ENCODE results near the gene ERGIC1. TPM values are rescaled to one million over a fixed set of nuclear protein-coding genes. Genes with fewer than 3 reads are reported as not detected.
"Not testable (repeated sequence)": the region's sequence is repeated elsewhere in the genome, so short reads cannot be mapped to it uniquely, and the experiment has no call there.

The ERGIC1 gene
- total and polyA plus RNA-seq, 4 experiments from 2014 or later = 10.6 to 51.0 (median 32.3) TPM

- CTCF ChIA-PET (ENCODE audit: partially characterized antibody) = no interaction called here
- H3K9me3 ChIP-seq (ENCODE audit: control insufficient read depth in 1 of 2, low read length in 2 of 2) = no peaks in the 10 kb centered on the region
- Mint-ChIP-seq H3K27ac (peak overlapping the region in 1 of 7 donors; percentile 5), H3K27me3 (no peaks in the 10 kb centered on the region), H3K4me1 (peaks cover 23 to 51% (median 31%) of the 10 kb centered on the region in 4 donors), H3K36me3 (peaks cover 13 to 17% of the 10 kb centered on the region in 2 donors), H3K9me3 (no peaks in the 10 kb centered on the region), H3K4me3 (no peak overlapping the region)
- no peak overlapping the region for H3K4me3 ChIP-seq (ENCODE audit: low read length in 2 of 2)
- DNase-seq = no peak
- H3K27ac ChIP-seq (ENCODE audit: low read depth, low read length) = no peak overlapping the region
- POLR2A ChIA-PET (ENCODE audit: partially characterized antibody) = interaction anchor here (1.1 kb wide), 1 partner anchor 73 kb away, joined by 3 read pairs; no protein-coding TSS in a partner anchor
- intact Hi-C loops (cut with micrococcal nuclease) = no loop called here
- no peaks in the 10 kb centered on the region for H3K27me3 ChIP-seq (ENCODE audit: insufficient read depth, low read length)
- H3K4me1 ChIP-seq (ENCODE audit: insufficient read depth, low read length) = no peaks in the 10 kb centered on the region
- H3K36me3 ChIP-seq (ENCODE audit: insufficient read depth, low read length) = no peaks in the 10 kb centered on the region
Measured at GRCh38 chr5:172845576-172845975, 11.5 kb downstream of the ERGIC1 start.

GRCh38 chr5:172846249-172846648, 12.2 kb downstream of the ERGIC1 start:
- Mint-ChIP-seq H3K9me3 (no peaks in the 10 kb centered on the region), H3K4me1 (peaks cover 23 to 47% (median 31%) of the 10 kb centered on the region in 4 donors), H3K27me3 (no peaks in the 10 kb centered on the region), H3K4me3 (no peak overlapping the region), H3K27ac (peak overlapping the region in 2 of 7 donors; percentile 37 to 60), H3K36me3 (peaks cover 13 to 14% of the 10 kb centered on the region in 2 donors)
- ChIA-PET CTCF (ENCODE audit: partially characterized antibody) (no interaction called here), POLR2A (ENCODE audit: partially characterized antibody) (no interaction called here)
- intact Hi-C loops (cut with micrococcal nuclease) = no loop called here
- DNase-seq = no peak
- Histone ChIP-seq H3K36me3 (ENCODE audit: insufficient read depth, low read length) (no peaks in the 10 kb centered on the region), H3K4me1 (ENCODE audit: insufficient read depth, low read length) (no peaks in the 10 kb centered on the region), H3K4me3 (ENCODE audit: low read length in 2 of 2) (no peak overlapping the region), H3K27ac (ENCODE audit: low read depth, low read length) (no peak overlapping the region), H3K27me3 (ENCODE audit: insufficient read depth, low read length) (no peaks in the 10 kb centered on the region), H3K9me3 (ENCODE audit: control insufficient read depth in 1 of 2, low read length in 2 of 2) (no peaks in the 10 kb centered on the region)

DNA sequence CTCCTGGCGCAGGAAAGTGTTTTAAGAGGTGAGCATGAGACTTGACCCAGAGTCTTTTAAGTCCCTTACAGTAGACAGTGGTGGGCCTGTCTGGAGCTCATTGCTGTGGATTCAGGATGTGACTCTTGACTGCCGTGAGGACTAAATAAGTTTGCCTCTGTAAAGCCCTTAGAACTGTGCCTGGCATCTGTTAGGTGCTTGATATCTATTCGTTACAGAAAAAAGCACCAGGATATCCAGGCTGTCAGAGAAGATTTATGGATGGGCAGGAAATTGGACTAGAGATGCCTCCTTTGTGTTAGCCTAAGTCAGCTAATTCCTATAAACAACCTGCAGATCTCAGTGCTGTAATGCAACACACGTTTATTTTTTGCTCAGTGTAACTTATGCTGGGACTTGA, 12.6 kb downstream of the ERGIC1 start:
- CTCF ChIA-PET (ENCODE audit: partially characterized antibody) = interaction anchor here (1.0 kb wide), 1 partner anchor 74 kb away, joined by 3 read pairs; no protein-coding TSS in a partner anchor
- Histone ChIP-seq H3K4me1 (ENCODE audit: insufficient read depth, low read length) (no peaks in the 10 kb centered on the region), H3K36me3 (ENCODE audit: insufficient read depth, low read length) (no peaks in the 10 kb centered on the region), H3K27me3 (ENCODE audit: insufficient read depth, low read length) (no peaks in the 10 kb centered on the region), H3K4me3 (ENCODE audit: low read length in 2 of 2) (no peak overlapping the region), H3K27ac (ENCODE audit: low read depth, low read length) (no peak overlapping the region), H3K9me3 (ENCODE audit: control insufficient read depth in 1 of 2, low read length in 2 of 2) (no peaks in the 10 kb centered on the region)
- H3K4me3 Mint-ChIP-seq = no peak overlapping the region
- no peaks in the 10 kb centered on the region for H3K9me3 Mint-ChIP-seq
- intact Hi-C loops (cut with micrococcal nuclease) = no loop called here
- H3K27me3 Mint-ChIP-seq = no peaks in the 10 kb centered on the region
- POLR2A ChIA-PET (ENCODE audit: partially characterized antibody) = no interaction called here
- DNase-seq = no peak
- H3K36me3 Mint-ChIP-seq = peaks cover 12 to 13% of the 10 kb centered on the region in 2 donors
- peaks cover 20 to 47% (median 30%) of the 10 kb centered on the region in 4 donors for H3K4me1 Mint-ChIP-seq
- H3K27ac Mint-ChIP-seq = peak overlapping the region in 2 of 7 donors; percentile 18 to 38

DNA sequence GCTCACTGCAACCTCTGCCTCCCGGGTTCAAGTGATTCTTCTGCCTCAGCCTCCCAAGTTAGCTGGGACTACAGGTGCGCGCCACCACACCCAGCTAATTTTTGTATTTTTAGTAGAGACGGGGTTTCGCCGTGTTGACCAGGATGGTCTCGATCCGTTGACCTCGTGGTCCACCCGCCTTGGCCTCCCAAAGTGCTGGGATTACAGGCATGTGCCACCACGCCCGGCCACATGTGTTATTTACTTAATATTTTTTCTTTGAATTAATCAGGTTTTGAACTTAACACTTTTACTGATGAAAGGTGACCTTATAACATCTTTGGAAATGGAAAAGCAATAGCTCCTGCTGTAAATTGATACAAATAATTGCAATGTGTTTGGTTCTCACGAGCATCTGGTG, 13.5 kb downstream of the ERGIC1 start:
- H3K27ac Mint-ChIP-seq; H3K4me1 ChIP-seq (ENCODE audit: insufficient read depth, low read length); H3K4me3 ChIP-seq (ENCODE audit: low read length in 2 of 2); H3K9me3 Mint-ChIP-seq; H3K4me3 Mint-ChIP-seq; H3K27me3 Mint-ChIP-seq; intact Hi-C loops (cut with micrococcal nuclease); H3K27ac ChIP-seq (ENCODE audit: low read depth, low read length); H3K36me3 ChIP-seq (ENCODE audit: insufficient read depth, low read length); H3K9me3 ChIP-seq (ENCODE audit: control insufficient read depth in 1 of 2, low read length in 2 of 2); DNase-seq; H3K27me3 ChIP-seq (ENCODE audit: insufficient read depth, low read length): not testable (repeated sequence)
- ChIA-PET CTCF (ENCODE audit: partially characterized antibody) (interaction anchor here (0.6 to 1.0 kb wide), 4 partner anchors 47 to 132 kb away, joined by 3 read pairs; no protein-coding TSS in a partner anchor), POLR2A (ENCODE audit: partially characterized antibody) (interaction anchor here (1.4 kb wide), 1 partner anchor 76 kb away, joined by 7 read pairs; the partner anchor contains the start of gene DUSP1)
- H3K4me1 Mint-ChIP-seq = peaks cover 21 to 49% (median 33%) of the 10 kb centered on the region in 4 donors
- H3K36me3 Mint-ChIP-seq = peaks cover 10 to 11% of the 10 kb centered on the region in 2 donors

- H3K9me3 ChIP-seq (ENCODE audit: control insufficient read depth in 1 of 2, low read length in 2 of 2) = no peaks in the 10 kb centered on the region
- CTCF ChIA-PET (ENCODE audit: partially characterized antibody) = interaction anchor here (0.9 kb wide), 2 partner anchors 84 to 133 kb away, joined by 3 read pairs; no protein-coding TSS in a partner anchor
- Mint-ChIP-seq H3K36me3 (peaks cover 5 to 10% of the 10 kb centered on the region in 2 donors), H3K9me3 (no peaks in the 10 kb centered on the region), H3K4me3 (no peak overlapping the region), H3K4me1 (peaks cover 21 to 54% (median 36%) of the 10 kb centered on the region in 4 donors), H3K27ac (peak overlapping the region in 3 of 7 donors; percentile 1 to 36 (median 15)), H3K27me3 (no peaks in the 10 kb centered on the region)
- peaks cover 4% of the 10 kb centered on the region for H3K4me1 ChIP-seq (ENCODE audit: insufficient read depth, low read length)
- intact Hi-C loops (cut with micrococcal nuclease) = no loop called here
- H3K4me3 ChIP-seq (ENCODE audit: low read length in 2 of 2) = no peak overlapping the region
- no peaks in the 10 kb centered on the region for H3K36me3 ChIP-seq (ENCODE audit: insufficient read depth, low read length)
- H3K27me3 ChIP-seq (ENCODE audit: insufficient read depth, low read length) = no peaks in the 10 kb centered on the region
- POLR2A ChIA-PET (ENCODE audit: partially characterized antibody) = interaction anchor here (0.6 to 1.4 kb wide), 2 partner anchors 77 to 79 kb away, joined by 4 to 7 read pairs; partner anchors contain the start of gene DUSP1
- no peak for DNase-seq
- H3K27ac ChIP-seq (ENCODE audit: low read depth, low read length) = no peak overlapping the region
Measured at GRCh38 chr5:172848419-172848818, 14.4 kb downstream of the ERGIC1 start.

DNA sequence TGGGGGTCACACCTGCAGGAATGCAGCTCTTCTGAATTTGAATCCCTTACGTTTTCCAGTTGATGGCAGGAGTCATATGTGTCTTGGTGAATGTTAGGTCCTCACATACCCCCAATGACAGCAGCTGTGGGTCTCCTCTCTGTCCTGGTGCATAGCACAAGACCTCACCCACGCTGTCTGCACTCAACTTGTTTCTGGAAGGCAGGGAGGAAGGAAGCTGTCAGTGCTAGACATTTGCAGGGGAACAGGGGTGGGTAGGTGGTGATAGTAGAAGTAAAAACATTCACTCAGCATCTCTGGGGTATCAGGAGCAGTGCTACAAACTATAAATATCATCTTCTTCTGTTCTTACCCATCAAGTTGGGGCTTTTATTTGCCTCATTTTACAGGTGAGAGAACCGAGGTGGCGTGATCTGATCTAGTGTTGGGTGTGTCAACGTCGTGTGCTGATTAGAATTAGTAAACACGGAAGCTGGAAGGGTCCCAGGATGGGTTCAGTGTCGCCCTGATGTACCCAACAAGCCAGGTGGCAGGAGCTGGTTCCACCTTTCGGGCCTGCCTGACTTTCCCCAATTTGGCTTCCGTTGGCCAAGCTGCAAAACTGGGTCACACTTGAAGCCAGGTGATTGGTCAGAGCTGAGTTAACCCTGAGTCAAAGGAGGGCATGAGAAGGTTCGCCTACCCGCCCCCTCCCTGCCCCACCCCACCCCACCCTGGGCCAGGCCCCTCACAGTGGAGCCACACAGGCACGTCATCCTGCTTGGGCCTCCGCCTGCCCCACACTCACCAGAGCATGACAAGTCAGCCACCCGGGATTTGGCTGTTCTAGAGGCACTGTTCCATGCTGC, 15.8 kb downstream of the ERGIC1 start:
- intact Hi-C loops (cut with micrococcal nuclease) = no loop called here
- H3K27me3 ChIP-seq (ENCODE audit: insufficient read depth, low read length) = no peaks in the 10 kb centered on the region
- no peak overlapping the region for H3K4me3 ChIP-seq (ENCODE audit: low read length in 2 of 2)
- no peaks in the 10 kb centered on the region for H3K36me3 ChIP-seq (ENCODE audit: insufficient read depth, low read length)
- H3K36me3 Mint-ChIP-seq = peaks cover 0 to 11% of the 10 kb centered on the region in 2 donors
- no peaks in the 10 kb centered on the region for H3K9me3 Mint-ChIP-seq
- H3K9me3 ChIP-seq (ENCODE audit: control insufficient read depth in 1 of 2, low read length in 2 of 2) = no peaks in the 10 kb centered on the region
- H3K4me3 Mint-ChIP-seq = no peak overlapping the region
- H3K27me3 Mint-ChIP-seq = no peaks in the 10 kb centered on the region
- no peak overlapping the region for H3K27ac ChIP-seq (ENCODE audit: low read depth, low read length)
- CTCF ChIA-PET (ENCODE audit: partially characterized antibody) = interaction anchor here (0.7 to 1.6 kb wide), 2 partner anchors 135 to 143 kb away, joined by 4 to 5 read pairs; no protein-coding TSS in a partner anchor
- H3K4me1 Mint-ChIP-seq = peaks cover 28 to 61% (median 43%) of the 10 kb centered on the region in 4 donors
- peak overlapping the region in 5 of 7 donors; percentile 32 to 77 (median 50) for H3K27ac Mint-ChIP-seq
- DNase-seq = no peak
- POLR2A ChIA-PET (ENCODE audit: partially characterized antibody) = interaction anchor here (0.9 kb wide), 2 partner anchors 66 to 77 kb away, joined by 3 to 4 read pairs; no protein-coding TSS in a partner anchor
- H3K4me1 ChIP-seq (ENCODE audit: insufficient read depth, low read length) = peaks cover 13% of the 10 kb centered on the region

- no peak overlapping the region for H3K27ac ChIP-seq (ENCODE audit: low read depth, low read length)
- H3K27ac Mint-ChIP-seq = peak overlapping the region in 1 of 7 donors; percentile 46
- CTCF ChIA-PET (ENCODE audit: partially characterized antibody) = interaction anchor here (0.7 to 1.6 kb wide), 2 partner anchors 135 to 144 kb away, joined by 4 to 5 read pairs; no protein-coding TSS in a partner anchor
Measured at GRCh38 chr5:172850454-172850797, 16.4 kb downstream of the ERGIC1 start.

More at GRCh38 chr5:172850454-172850797, 16.4 kb downstream of the ERGIC1 start:
- Mint-ChIP-seq H3K36me3 (peaks cover 0 to 11% of the 10 kb centered on the region in 2 donors), H3K27me3 (no peaks in the 10 kb centered on the region), H3K4me3 (no peak overlapping the region), H3K4me1 (peaks cover 29 to 66% (median 46%) of the 10 kb centered on the region in 4 donors), H3K9me3 (no peaks in the 10 kb centered on the region)
- POLR2A ChIA-PET (ENCODE audit: partially characterized antibody) = interaction anchor here (0.9 kb wide), 1 partner anchor 78 kb away, joined by 4 read pairs; no protein-coding TSS in a partner anchor
- H3K27me3 ChIP-seq (ENCODE audit: insufficient read depth, low read length) = no peaks in the 10 kb centered on the region
- no peak for DNase-seq
- H3K4me1 ChIP-seq (ENCODE audit: insufficient read depth, low read length) = peaks cover 13% of the 10 kb centered on the region
- intact Hi-C loops (cut with micrococcal nuclease) = no loop called here
- H3K36me3 ChIP-seq (ENCODE audit: insufficient read depth, low read length) = no peaks in the 10 kb centered on the region
- no peaks in the 10 kb centered on the region for H3K9me3 ChIP-seq (ENCODE audit: control insufficient read depth in 1 of 2, low read length in 2 of 2)
- H3K4me3 ChIP-seq (ENCODE audit: low read length in 2 of 2) = no peak overlapping the region

Measured in CD4-positive, alpha-beta memory T cell (primary cell).